ENCODE results near the gene GREB1L. TPM values are rescaled to one million over a fixed set of nuclear protein-coding genes. Genes with fewer than 3 reads are reported as not detected.

The GREB1L gene
- total and polyA plus RNA-seq, 2 donors (not counting 1 experiment from before 2014, with no cell fraction given) = 0.33 to 0.41 TPM

GRCh38 chr18:21548647-21549046, 306.6 kb downstream of the GREB1L start:
- H3K9ac ChIP-seq (ENCODE audit: insufficient read depth, low read length) = no peak overlapping the region
- no peaks in the 10 kb centered on the region for H4K20me1 ChIP-seq (ENCODE audit: control insufficient read depth, extremely low read depth, insufficient read depth, low read length)
- TF ChIP-seq EZH2 (IDR thresholded peaks at IDR 0.05; ENCODE audit: low read length, missing control alignments) = no peak
- TF ChIP-seq CTCF (conservative IDR thresholded peaks at IDR 0.05 in 1 of 2, IDR thresholded peaks at IDR 0.05 in 1 of 2; ENCODE audit: low read depth in 1 of 2, low read length in 2 of 2) = no peak

GRCh38 chr18:21550510-21550970, 308.5 kb downstream of the GREB1L start:
- Histone ChIP-seq H3K4me3 (replicated peaks in 1 of 4; ENCODE audit: control extremely low read depth in 1 of 4, insufficient read depth in 1 of 4, low read depth in 3 of 4, low read length in 4 of 4) (no peak overlapping the region), H3K36me3 (ENCODE audit: control insufficient read depth, insufficient read depth, low read length) (no peaks in the 10 kb centered on the region), H3K9me3 (ENCODE audit: control insufficient read depth, insufficient read depth, low read depth, low read length) (no peaks in the 10 kb centered on the region), H3K9ac (ENCODE audit: insufficient read depth, low read length) (no peak overlapping the region), H2AFZ (ENCODE audit: low read length) (no peak overlapping the region), H3K27ac (ENCODE audit: insufficient read depth, low read length) (no peak overlapping the region), H3K27me3 (ENCODE audit: control insufficient read depth, insufficient read depth, low read length) (no peaks in the 10 kb centered on the region), H3K79me2 (ENCODE audit: control insufficient read depth, insufficient read depth, low read length) (no peaks in the 10 kb centered on the region), H3K4me2 (ENCODE audit: extremely low read depth, insufficient read depth, low read length) (no peak overlapping the region), H3K4me1 (ENCODE audit: control insufficient read depth, extremely low read depth, insufficient read depth, low read length) (no peaks in the 10 kb centered on the region), H4K20me1 (ENCODE audit: control insufficient read depth, extremely low read depth, insufficient read depth, low read length) (no peaks in the 10 kb centered on the region)
- TF ChIP-seq EZH2 (IDR thresholded peaks at IDR 0.05; ENCODE audit: low read length, missing control alignments) = no peak
- TF ChIP-seq CTCF (conservative IDR thresholded peaks at IDR 0.05 in 1 of 2, IDR thresholded peaks at IDR 0.05 in 1 of 2; ENCODE audit: low read depth in 1 of 2, low read length in 2 of 2) = no peak
- DNase-seq (ENCODE audit: low read depth in 2 of 2) = no peak

More at GRCh38 chr18:21548647-21549046, 306.6 kb downstream of the GREB1L start:
- Histone ChIP-seq H3K27ac (ENCODE audit: insufficient read depth, low read length) (no peak overlapping the region), H3K4me2 (ENCODE audit: extremely low read depth, insufficient read depth, low read length) (no peak overlapping the region), H3K9me3 (ENCODE audit: control insufficient read depth, insufficient read depth, low read depth, low read length) (no peaks in the 10 kb centered on the region), H3K4me3 (replicated peaks in 1 of 4; ENCODE audit: control extremely low read depth in 1 of 4, insufficient read depth in 1 of 4, low read depth in 3 of 4, low read length in 4 of 4) (no peak overlapping the region), H2AFZ (ENCODE audit: low read length) (no peak overlapping the region), H3K4me1 (ENCODE audit: control insufficient read depth, extremely low read depth, insufficient read depth, low read length) (no peaks in the 10 kb centered on the region), H3K79me2 (ENCODE audit: control insufficient read depth, insufficient read depth, low read length) (no peaks in the 10 kb centered on the region), H3K27me3 (ENCODE audit: control insufficient read depth, insufficient read depth, low read length) (no peaks in the 10 kb centered on the region), H3K36me3 (ENCODE audit: control insufficient read depth, insufficient read depth, low read length) (no peaks in the 10 kb centered on the region)
- no peak for DNase-seq (ENCODE audit: low read depth in 2 of 2)

- no peaks in the 10 kb centered on the region for H3K27me3 ChIP-seq (ENCODE audit: control insufficient read depth, insufficient read depth, low read length)
- no peaks in the 10 kb centered on the region for H3K79me2 ChIP-seq (ENCODE audit: control insufficient read depth, insufficient read depth, low read length)
Observed at GRCh38 chr18:21557607-21558253, 315.7 kb downstream of the GREB1L start.

More at GRCh38 chr18:21557607-21558253, 315.7 kb downstream of the GREB1L start:
- Histone ChIP-seq H3K9ac (ENCODE audit: insufficient read depth, low read length) (no peak overlapping the region), H3K4me3 (replicated peaks in 1 of 4; ENCODE audit: control extremely low read depth in 1 of 4, insufficient read depth in 1 of 4, low read depth in 3 of 4, low read length in 4 of 4) (no peak overlapping the region), H3K4me2 (ENCODE audit: extremely low read depth, insufficient read depth, low read length) (no peak overlapping the region), H4K20me1 (ENCODE audit: control insufficient read depth, extremely low read depth, insufficient read depth, low read length) (no peaks in the 10 kb centered on the region), H3K9me3 (ENCODE audit: control insufficient read depth, insufficient read depth, low read depth, low read length) (no peaks in the 10 kb centered on the region), H3K4me1 (ENCODE audit: control insufficient read depth, extremely low read depth, insufficient read depth, low read length) (no peaks in the 10 kb centered on the region), H2AFZ (ENCODE audit: low read length) (no peak overlapping the region), H3K27ac (ENCODE audit: insufficient read depth, low read length) (no peak overlapping the region), H3K36me3 (ENCODE audit: control insufficient read depth, insufficient read depth, low read length) (no peaks in the 10 kb centered on the region)
- TF ChIP-seq EZH2 (IDR thresholded peaks at IDR 0.05; ENCODE audit: low read length, missing control alignments) (no peak), CTCF (conservative IDR thresholded peaks at IDR 0.05 in 1 of 2, IDR thresholded peaks at IDR 0.05 in 1 of 2; ENCODE audit: low read depth in 1 of 2, low read length in 2 of 2) (no peak)
- no peak for DNase-seq (ENCODE audit: low read depth in 2 of 2)

All from fibroblast of lung (primary cell).